GM18505 (cell line): ENCODE measurements around the gene MED13L.

Source experiments
- ATAC-seq: cut with Tn5 transposase; IDR thresholded peaks from one replicate; pipeline ENCODE4 v1.9.1; 2021; ENCODE audit not compliant: unreplicated experiment
- POLR2A ChIP-seq: IDR thresholded peaks from 4 replicates; pipeline ENCODE4 v1.6.1; 2011; ENCODE audit warnings: borderline replicate concordance; ENCODE audit not compliant: insufficient read depth, insufficient read length; ENCODE audit errors: extremely low read depth

Gene MED13L

DNA sequence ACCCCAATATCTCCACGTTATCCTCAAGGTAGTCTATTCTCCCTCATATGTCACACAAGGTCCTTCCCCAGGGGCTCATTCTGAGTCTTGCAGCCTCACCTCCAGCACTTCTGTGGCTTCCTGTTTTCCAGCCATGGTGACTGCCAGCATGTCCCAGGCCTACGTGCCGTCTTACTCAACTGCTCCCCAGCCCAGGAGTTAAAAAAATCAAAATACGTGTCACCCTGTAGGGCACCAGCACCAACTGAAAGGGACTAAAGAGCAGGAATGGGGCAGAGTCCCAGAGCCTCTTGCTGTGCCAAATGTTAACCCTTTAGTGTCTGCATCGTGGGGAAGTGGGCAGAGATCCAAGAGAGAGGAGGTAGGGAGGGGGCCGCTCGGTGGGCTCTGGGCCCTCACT lies 37.0 kb upstream of the MED13L start:
- TF ChIP-seq POLR2A, result no peak
- ATAC-seq, result no peak

DNA sequence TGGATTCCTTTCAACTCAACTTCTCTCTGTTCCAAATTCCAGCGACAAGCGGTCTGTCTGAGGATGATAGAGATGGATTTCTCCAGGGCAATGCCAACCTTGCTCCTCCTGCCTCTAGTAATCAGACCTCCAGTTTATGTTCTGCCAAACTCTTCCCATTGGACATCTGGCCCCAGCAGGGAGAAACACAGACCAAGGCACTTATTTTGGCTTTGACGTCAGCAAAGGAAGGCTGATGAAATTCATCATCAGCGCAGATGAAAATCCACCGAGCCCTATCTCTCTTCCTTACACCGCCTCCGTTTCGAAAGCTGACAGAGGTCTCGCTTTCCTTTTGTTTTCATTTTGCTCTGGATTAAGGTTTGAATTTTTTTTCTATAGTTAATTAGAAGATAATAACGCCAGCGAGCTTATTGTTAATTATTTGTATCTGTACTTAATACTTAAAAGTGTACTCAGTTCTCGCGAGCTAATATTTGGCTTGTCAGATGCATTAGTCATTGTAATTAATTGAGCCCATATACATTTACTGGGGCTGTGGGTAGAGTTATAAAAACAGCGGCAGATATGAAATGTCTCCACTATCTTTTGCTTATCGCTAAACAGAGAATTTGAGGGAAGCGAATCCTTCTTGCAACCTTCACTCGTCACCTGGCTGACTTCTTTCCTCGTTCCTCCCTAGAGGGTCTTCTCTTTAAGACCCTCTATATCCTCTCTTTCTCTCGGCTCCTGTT lies 35.9 kb upstream of the MED13L start:
- no peak for ATAC-seq
- no peak for TF ChIP-seq POLR2A

DNA sequence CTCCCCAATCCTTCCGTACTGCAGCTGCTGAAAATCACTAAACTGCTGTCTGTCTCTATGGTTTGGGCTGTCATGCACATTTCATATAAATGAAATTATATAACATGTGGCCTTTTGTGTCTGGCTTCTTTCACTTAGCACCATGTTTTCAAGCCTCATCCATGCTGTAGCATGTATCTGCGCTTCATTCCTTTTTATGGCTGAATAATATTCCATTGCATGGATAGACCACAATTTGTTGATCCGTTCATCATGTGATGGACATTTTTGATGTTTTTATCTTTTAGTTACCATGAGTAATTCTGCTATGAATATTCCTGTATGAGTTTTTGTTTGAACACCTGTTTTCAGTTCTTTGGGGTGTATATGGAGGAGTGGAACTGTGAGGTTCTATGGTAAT lies 32.6 kb upstream of the MED13L start:
- no peak for TF ChIP-seq POLR2A
- no peak for ATAC-seq

DNA sequence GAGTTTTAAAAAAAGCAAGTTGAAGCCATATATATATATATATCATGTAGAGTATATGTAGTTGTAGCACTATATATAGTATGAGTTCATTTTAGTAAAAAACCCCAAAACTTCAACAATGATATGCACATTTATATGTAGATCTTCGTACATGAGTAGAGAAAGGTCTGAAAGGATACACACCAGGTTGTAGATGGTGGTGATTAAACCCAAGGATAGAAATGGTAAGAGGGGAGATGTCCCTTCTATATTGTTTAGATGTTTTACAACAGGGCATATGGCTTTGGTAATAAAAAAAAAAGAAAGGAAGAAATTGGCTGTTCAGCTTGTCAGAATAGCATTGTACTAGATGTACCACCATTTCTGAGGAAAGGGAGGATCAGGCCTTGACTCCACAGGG lies 31.9 kb upstream of the MED13L start:
- ATAC-seq, result no peak
- TF ChIP-seq POLR2A, result no peak

DNA sequence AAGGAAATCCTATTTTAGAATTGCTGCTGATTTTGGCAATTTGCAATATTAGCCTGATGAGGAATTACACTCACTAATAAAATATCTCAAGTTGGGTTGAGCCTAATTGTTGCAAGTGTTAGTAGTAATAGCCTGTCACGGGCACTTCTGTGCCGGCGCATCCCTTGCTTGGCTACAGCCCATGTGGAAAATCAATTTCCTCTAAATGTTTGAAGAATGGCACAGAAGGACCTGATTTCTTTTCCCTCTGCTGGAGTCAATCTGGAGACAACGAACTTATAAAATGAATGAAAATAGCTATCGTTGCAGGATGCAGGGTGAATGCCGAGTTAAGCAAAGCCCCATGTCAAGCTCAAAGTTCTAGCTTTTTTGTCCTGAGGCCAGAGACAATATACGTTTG lies 31.2 kb upstream of the MED13L start:
- ATAC-seq, result no peak
- TF ChIP-seq POLR2A, result no peak

DNA sequence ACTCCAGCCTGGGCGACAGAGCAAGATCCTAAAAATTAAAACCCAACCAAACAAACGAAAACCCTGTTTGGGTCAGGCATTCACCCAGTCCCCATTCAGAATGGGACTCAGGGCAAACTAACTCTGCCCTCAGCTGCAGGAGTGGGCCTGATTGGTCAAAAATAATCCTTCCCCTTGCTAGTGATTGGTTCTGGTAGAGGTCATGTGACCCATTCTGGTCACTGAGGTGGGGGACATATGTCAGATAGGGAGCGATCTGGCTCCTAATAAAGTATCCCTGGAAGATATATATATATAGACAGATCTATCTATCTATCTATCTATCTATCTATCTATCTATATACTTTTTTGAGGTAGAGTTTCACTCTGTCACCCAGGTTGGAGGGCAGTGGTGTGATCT lies 29.5 kb upstream of the MED13L start:
- no peak for TF ChIP-seq POLR2A
- no peak for ATAC-seq

DNA sequence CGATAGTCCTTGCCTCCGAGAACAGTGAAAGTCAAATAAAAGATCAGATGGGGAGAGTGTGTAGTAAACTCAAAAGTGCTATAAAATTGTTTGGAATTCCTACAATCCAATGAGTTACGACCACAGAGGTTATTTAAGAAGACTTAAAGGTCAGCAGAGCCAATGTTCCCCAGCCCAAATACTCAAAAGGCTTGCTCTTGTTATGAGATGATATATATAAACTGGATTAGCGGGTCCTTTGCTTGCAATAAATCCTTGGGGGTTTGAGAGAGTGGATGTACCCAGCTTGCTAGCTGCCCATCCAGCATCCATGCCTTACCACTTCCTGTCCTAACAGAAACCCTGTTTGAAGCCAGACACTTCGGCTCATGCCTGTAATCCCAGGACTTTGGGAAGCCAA lies 29.0 kb upstream of the MED13L start:
- TF ChIP-seq POLR2A, result no peak
- ATAC-seq, result no peak

DNA sequence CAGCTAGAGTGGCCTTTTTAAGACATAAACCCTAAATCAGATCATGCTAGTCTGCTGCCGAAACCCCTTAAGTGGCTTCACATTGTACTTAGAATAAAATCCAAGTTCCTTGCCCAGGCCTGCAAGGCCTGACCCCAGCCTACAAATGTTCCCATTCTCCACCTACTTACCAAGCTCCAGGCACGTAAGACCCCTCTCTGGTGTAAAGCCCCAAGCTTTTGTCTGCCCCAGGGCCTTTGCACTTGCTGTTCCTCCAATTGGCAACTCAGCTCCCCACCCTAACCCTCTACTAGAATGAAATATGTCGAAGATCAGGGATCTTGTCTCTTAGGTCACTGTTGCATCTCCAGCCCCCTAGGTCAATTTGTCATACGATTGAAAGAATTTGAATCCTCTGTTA lies 27.1 kb upstream of the MED13L start:
- TF ChIP-seq POLR2A, result no peak
- ATAC-seq, result no peak

DNA sequence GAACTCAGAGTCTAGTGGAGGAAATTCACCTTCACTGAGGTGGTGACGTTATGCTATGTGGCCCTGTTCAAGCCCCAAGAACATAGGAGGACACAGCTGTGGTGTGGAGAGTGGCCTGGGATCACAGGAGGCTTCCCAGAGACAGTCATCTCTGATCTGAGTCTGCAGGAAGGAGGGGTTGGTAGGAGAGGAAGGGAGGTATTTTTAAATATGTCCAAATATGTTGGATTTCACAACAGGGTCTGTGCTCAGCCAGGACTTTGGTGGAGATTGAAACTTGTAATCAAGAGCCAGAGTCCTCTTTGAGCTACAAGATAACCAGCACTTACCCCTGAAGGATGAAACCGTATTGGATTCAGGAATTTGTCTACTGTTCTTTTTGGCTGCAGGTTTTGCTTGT lies 26.4 kb upstream of the MED13L start:
- ATAC-seq, result no peak
- no peak for TF ChIP-seq POLR2A

DNA sequence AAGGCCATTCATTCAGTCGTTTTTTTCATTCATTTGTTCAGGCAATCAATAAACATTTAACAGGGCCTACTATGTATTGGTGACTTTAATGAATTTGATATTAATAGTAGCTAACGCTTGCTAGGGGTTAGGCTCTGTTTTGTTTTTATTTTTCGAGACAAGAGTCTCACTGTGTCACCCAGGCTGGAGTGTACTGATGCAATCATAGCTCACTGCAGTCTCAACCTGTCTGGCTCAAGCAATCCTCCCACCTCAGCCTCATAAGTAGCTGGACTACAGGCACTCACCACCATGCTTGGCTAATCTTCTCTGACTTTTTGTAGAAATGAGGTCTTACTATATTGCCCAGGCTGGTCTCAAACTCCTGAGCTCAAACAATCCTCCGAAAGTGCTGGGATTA lies 25.6 kb upstream of the MED13L start:
- no peak for ATAC-seq
- no peak for TF ChIP-seq POLR2A

DNA sequence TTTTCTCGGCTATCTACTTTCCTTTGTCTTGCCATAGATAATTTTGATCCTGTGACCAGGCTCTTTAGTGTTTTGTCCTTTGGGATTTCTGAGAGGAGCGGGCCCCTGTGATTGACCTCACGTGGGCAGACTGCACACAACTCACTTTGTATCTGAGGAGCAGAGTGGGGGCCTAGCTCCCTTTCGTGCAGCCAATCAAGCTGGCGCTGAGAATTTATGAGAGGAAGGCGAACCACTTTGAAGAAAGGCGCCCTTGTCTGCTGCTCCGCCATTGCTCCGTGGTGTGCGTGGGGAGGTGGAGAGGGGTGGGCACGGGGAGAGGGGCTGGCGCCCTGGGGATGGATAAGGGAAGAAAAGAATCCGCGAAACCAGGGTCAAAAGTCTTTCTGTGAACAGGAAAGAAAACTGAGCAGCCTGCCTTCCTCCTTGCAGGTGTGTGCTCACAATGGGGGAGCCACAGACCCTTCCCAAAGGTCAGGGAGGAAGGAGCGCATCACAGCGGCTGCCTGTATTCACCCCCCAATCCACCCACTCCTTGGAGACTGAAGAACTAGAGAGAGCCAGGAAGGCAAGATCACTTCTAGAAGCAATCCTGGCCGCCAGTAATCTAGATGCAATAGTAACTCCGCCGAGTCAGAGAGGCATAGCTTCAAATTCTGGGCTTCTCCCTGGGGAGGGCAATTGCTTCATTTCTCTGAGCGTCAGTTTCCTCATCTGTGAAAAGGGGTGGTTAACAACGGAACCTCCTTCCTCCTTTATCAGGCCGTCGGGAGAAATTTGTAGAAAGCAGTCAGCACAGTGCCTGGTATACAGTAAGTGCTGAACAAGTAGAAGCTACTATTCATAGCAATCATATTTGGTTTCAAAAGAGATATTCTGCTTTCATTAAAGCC lies 24.9 kb upstream of the MED13L start:
- TF ChIP-seq POLR2A, result no peak
- ATAC-seq, result no peak

DNA sequence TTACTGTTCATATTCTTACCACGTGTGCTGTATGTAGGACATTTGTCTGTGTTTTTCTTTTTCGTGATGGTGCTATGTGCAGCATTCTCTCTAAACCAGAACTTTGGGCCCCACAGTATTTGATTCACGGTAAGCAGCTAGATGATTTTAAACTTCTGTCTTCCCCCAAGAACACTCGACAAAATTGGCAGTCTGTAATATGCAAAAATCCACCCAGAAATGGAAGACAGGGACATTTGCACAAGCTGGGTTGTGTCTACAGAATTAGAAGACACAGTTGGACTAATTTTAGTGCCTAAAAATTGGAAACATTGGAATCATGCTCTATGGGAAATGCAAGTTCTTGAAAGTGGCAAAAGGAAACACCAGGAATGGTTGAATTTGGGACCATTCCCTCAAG lies 24.1 kb upstream of the MED13L start:
- no peak for ATAC-seq
- TF ChIP-seq POLR2A, result no peak

DNA sequence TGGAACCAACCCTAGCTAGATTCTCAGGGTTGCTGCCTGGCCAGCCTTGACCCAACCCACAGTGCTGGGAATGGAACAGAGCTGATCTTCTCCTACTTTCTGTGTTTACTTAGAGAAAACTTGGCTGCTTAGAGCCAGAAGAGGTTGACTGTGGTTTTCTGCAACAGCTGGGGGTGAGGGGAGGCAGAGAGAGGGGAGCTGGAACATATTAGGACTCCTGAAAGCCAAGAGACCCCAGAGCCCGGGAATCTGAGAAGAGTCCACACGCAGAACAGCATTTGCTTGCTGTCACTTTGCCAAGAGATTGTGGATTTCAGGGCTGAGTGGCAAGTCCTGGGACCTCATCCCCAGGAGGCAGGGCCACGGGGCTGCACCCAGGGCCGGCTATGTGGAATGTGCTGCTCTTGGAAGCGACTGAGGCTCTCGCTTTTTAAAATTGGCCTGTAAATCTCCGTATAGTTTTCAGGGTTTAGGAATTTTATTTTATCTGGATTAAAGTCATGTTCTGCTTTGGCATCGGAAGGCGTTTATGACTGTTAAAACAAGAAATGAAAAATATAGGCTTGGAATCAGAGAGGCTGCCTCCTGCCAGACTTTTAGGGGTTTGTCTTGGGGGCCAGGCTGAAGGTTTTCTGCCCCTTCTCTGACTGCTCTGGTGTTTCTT lies 22.3 kb upstream of the MED13L start:
- TF ChIP-seq POLR2A, result no peak
- no peak for ATAC-seq
